ENCODE data around the gene TBC1D2. TPM values are rescaled to one million over a fixed set of nuclear protein-coding genes. Genes with fewer than 3 reads are reported as not detected.

The TBC1D2 gene
- total and polyA plus RNA-seq, 2 experiments from 2014 or later: 3.7 to 6.8 TPM

GRCh38 chr9:98235126-98235525 is 20.3 kb downstream of the TBC1D2 start:
- no peaks in the 10 kb centered on the region for H3K27me3 Mint-ChIP-seq (ENCODE audit: insufficient read depth, low read depth, poor library complexity)
- Histone ChIP-seq H2AFZ (no peak overlapping the region), H3K4me2 (no peak overlapping the region), H3K9me2 (ENCODE audit: insufficient read depth) (no peaks in the 10 kb centered on the region), H3K79me2 (replicated peaks; ENCODE audit: insufficient read depth) (no peaks in the 10 kb centered on the region; the same call in 1 of the 2 replicates), H3K27me3 (ENCODE audit: insufficient read depth) (no peaks in the 10 kb centered on the region), H3K4me3 (no peak overlapping the region), H3F3A (replicated peaks; ENCODE audit: low read depth) (no peaks in the 10 kb centered on the region), H3K4me1 (ENCODE audit: insufficient read depth) (no peaks in the 10 kb centered on the region), H3K27ac (ENCODE audit: low read depth) (no peak overlapping the region), H4K20me1 (replicated peaks; ENCODE audit: insufficient read depth) (no peaks in the 10 kb centered on the region), H3K36me3 (ENCODE audit: insufficient read depth) (no peaks in the 10 kb centered on the region)
- TF ChIP-seq POLR2AphosphoS5 (IDR thresholded peaks at IDR 0.05; ENCODE audit: low read depth) (no peak), EZH2 (IDR thresholded peaks at IDR 0.05; ENCODE audit: low read depth, unreplicated experiment) (no peak), STAT1 (IDR thresholded peaks at IDR 0.05; ENCODE audit: unreplicated experiment) (no peak), ZNF331 (CRISPR knock-in tag; IDR thresholded peaks at IDR 0.05; ENCODE audit: low read depth) (no peak), EZH2phosphoT487 (IDR thresholded peaks at IDR 0.05; ENCODE audit: unreplicated experiment) (no peak), NANOG (IDR thresholded peaks at IDR 0.05; ENCODE audit: borderline replicate concordance) (no peak), ZNF114 (CRISPR knock-in tag; IDR thresholded peaks at IDR 0.05) (no peak), REST (IDR thresholded peaks at IDR 0.05; ENCODE audit: unreplicated experiment) (no peak)
- TF ChIP-seq, protein P1, sequence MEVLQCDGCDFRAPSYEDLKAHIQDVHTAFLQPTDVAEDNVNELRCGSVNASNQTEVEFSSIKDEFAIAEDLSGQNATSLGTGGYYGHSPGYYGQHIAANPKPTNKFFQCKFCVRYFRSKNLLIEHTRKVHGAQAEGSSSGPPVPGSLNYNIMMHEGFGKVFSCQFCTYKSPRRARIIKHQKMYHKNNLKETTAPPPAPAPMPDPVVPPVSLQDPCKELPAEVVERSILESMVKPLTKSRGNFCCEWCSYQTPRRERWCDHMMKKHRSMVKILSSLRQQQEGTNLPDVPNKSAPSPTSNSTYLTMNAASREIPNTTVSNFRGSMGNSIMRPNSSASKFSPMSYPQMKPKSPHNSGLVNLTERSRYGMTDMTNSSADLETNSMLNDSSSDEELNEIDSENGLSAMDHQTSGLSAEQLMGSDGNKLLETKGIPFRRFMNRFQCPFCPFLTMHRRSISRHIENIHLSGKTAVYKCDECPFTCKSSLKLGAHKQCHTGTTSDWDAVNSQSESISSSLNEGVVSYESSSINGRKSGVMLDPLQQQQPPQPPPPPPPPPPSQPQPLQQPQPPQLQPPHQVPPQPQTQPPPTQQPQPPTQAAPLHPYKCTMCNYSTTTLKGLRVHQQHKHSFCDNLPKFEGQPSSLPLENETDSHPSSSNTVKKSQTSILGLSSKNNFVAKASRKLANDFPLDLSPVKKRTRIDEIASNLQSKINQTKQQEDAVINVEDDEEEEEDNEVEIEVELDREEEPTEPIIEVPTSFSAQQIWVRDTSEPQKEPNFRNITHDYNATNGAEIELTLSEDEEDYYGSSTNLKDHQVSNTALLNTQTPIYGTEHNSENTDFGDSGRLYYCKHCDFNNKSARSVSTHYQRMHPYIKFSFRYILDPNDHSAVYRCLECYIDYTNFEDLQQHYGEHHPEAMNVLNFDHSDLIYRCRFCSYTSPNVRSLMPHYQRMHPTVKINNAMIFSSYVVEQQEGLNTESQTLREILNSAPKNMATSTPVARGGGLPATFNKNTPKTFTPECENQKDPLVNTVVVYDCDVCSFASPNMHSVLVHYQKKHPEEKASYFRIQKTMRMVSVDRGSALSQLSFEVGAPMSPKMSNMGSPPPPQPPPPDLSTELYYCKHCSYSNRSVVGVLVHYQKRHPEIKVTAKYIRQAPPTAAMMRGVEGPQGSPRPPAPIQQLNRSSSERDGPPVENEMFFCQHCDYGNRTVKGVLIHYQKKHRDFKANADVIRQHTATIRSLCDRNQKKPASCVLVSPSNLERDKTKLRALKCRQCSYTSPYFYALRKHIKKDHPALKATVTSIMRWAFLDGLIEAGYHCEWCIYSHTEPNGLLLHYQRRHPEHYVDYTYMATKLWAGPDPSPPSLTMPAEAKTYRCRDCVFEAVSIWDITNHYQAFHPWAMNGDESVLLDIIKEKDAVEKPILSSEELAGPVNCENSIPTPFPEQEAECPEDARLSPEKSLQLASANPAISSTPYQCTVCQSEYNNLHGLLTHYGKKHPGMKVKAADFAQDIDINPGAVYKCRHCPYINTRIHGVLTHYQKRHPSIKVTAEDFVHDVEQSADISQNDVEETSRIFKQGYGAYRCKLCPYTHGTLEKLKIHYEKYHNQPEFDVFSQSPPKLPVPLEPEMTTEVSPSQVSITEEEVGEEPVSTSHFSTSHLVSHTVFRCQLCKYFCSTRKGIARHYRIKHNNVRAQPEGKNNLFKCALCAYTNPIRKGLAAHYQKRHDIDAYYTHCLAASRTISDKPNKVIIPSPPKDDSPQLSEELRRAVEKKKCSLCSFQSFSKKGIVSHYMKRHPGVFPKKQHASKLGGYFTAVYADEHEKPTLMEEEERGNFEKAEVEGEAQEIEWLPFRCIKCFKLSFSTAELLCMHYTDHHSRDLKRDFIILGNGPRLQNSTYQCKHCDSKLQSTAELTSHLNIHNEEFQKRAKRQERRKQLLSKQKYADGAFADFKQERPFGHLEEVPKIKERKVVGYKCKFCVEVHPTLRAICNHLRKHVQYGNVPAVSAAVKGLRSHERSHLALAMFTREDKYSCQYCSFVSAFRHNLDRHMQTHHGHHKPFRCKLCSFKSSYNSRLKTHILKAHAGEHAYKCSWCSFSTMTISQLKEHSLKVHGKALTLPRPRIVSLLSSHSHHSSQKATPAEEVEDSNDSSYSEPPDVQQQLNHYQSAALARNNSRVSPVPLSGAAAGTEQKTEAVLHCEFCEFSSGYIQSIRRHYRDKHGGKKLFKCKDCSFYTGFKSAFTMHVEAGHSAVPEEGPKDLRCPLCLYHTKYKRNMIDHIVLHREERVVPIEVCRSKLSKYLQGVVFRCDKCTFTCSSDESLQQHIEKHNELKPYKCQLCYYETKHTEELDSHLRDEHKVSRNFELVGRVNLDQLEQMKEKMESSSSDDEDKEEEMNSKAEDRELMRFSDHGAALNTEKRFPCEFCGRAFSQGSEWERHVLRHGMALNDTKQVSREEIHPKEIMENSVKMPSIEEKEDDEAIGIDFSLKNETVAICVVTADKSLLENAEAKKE (CRISPR knock-in tag; IDR thresholded peaks at IDR 0.05): no peak
- no peaks in the 10 kb centered on the region; the same call in 2 of the 3 replicates for H3K36me3 Mint-ChIP-seq (ENCODE audit: low read depth)
- H3K9me3 Mint-ChIP-seq: no peaks in the 10 kb centered on the region
- H3K4me1 Mint-ChIP-seq: 0 out of 3 replicates have a peak, but pooled peaks cover 2% of the 10 kb centered on the region
- DNase-seq (ENCODE audit: low spot score): no peak
- no peak overlapping the region for H3K27ac Mint-ChIP-seq
- no peak for ATAC-seq
- H3K4me3 Mint-ChIP-seq: no peak overlapping the region
